BJ (cell line): ENCODE results near the gene RDH16. TPM values are rescaled to one million over a fixed set of nuclear protein-coding genes. Genes with fewer than 3 reads are reported as not detected.

Source experiments
- CTCF ChIA-PET: fragments of 350-600 bp; formaldehyde crosslinking; extraction: SDS; loops from one replicate; lab custom pipeline; 2021; ENCODE audit warnings: antibody characterized with exemption, inconsistent platforms; lab: Yijun Ruan, JAX
- POLR2A ChIA-PET: fragments of 300-600 bp; sonication (Branson Sonifier 250); formaldehyde crosslinking; extraction: SDS; loops from one replicate; lab custom pipeline; 2021; ENCODE audit warnings: antibody characterized with exemption; lab: Charles Lee
- DNase-seq: peaks from one replicate; pipeline ENCODE4 v3.0.0-alpha.2; 2011; ENCODE audit warnings: low read depth
- H3K27me3 ChIP-seq: 2 replicates; pipeline ENCODE4 v1.6.0; 2011; ENCODE audit warnings: low read length; ENCODE audit not compliant: control insufficient read depth, insufficient read depth
- H3K36me3 ChIP-seq: 2 replicates; pipeline ENCODE4 v1.5.1; 2011; ENCODE audit warnings: low read length; ENCODE audit not compliant: control insufficient read depth, insufficient read depth
- H3K4me3 ChIP-seq: 2 replicates; pipeline ENCODE4 v1.5.1; 2011; ENCODE audit warnings: low read depth, mild to moderate bottlenecking, control low read depth, low read length
- CTCF ChIP-seq: IDR thresholded peaks from 2 replicates; pipeline ENCODE4 v1.5.1; 2011; ENCODE audit warnings: low read depth, mild to moderate bottlenecking, control low read depth, inconsistent platforms, low read length, moderate library complexity; ENCODE audit not compliant: insufficient read depth
- polyA plus RNA-seq: library from polyadenylated mRNA; depleted of rRNA; stranded (reverse); fragments of >200 nt; gene quantifications from 2 replicates; pipeline ENCODE4 v1.2.3, GENCODE V29; 2011

Gene RDH16
- polyA plus RNA-seq, 1 experiment: 0.07 TPM

DNA sequence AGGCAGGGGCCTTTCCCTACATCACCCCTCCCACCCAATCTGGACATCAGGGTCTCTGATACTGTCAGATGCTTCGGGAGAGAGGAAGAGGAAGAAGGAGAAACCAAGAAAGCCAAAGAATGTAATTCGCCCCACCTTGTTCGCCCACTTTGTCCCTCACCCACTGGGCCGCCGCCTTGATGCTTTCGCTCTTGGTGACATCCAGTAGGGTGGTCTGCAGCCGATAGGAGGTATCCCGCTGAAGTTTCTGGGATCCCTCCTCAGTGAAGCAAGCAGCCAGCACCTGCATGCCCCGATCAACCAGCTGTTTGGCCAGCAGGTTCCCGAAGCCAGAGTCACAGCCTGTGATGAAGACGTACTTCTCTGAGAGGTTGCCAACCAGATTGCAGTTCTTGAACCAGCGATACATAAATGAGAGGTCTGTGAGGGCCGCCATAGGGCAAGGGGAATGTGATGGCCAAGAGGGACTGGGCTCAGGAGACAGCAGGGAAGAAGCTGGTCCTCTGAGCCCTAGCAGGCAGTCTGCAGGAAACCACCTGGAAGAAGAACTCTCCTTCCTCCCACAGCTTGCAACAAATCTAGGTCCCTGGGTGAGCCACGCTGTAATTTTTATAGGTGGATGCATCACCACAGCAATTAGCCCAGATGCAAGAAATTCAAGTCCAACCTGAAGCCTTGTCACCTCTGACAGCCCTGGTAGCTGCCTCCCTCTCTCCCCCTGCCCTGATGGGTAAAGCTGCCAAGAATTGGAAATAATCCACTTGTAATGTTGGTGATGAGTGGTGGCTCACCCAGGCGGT lies 23.4 kb downstream of the RDH16 start, which contains the start of gene SDR9C7:
TSS of gene SDR9C7 (minus strand) at position 583 of the 800 bp plus-strand sequence. CDS start at position 436, 147 bp downstream.
- DNase-seq: no peak
- Histone ChIP-seq H3K36me3 (no peaks in the 10 kb centered on the region), H3K27me3 (peaks cover 9% of the 10 kb centered on the region), H3K4me3 (no peak within 1 kb of the TSS)
- CTCF ChIA-PET: no interaction called here
- no peak for TF ChIP-seq CTCF
- POLR2A ChIA-PET: no interaction called here

- ChIA-PET CTCF (no interaction called here), POLR2A (no interaction called here)
- DNase-seq: no peak
- no peak for TF ChIP-seq CTCF
- peaks cover 10% of the 10 kb centered on the region for H3K27me3 ChIP-seq
- no peaks in the 10 kb centered on the region for H3K36me3 ChIP-seq
- H3K4me3 ChIP-seq: no peak overlapping the region
These were observed 24.5 kb downstream of the RDH16 start for GRCh38 chr12:56932867-56933266.

DNA sequence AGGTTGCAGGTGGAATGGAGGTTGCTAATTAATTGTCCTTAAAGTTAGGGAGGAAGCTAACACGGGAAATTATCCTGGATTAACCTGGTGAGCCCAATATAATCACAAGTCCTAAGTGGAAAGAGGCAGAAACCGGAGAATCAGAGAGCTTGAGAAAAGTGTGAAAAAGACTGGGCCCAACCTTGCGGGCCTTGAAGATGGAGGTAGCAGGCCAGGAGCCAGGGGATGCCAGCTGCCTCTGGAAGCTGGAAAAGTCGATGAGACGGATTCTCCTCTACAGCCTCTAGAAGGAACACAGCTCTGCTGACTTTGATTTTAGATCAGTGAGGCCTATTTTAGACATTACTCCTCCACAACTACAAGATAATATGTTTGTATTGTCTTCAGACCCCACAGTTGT lies 25.3 kb downstream of the RDH16 start:
- no peaks in the 10 kb centered on the region for H3K36me3 ChIP-seq
- TF ChIP-seq CTCF: no peak
- DNase-seq: no peak
- CTCF ChIA-PET: no interaction called here
- no peak overlapping the region for H3K4me3 ChIP-seq
- POLR2A ChIA-PET: no interaction called here
- H3K27me3 ChIP-seq: peaks cover 8% of the 10 kb centered on the region

GRCh38 chr12:56931474-56931978 lies 25.9 kb downstream of the RDH16 start:
- no peak for TF ChIP-seq CTCF
- CTCF ChIA-PET: no interaction called here
- Histone ChIP-seq H3K27me3 (peaks cover 8% of the 10 kb centered on the region), H3K4me3 (no peak overlapping the region), H3K36me3 (no peaks in the 10 kb centered on the region)
- DNase-seq: no peak
- POLR2A ChIA-PET: no interaction called here

GRCh38 chr12:56930241-56930640 lies 27.2 kb downstream of the RDH16 start:
- TF ChIP-seq CTCF: no peak
- no peak overlapping the region for H3K4me3 ChIP-seq
- no peak for DNase-seq
- POLR2A ChIA-PET: no interaction called here
- H3K36me3 ChIP-seq: no peaks in the 10 kb centered on the region
- CTCF ChIA-PET: no interaction called here
- peaks cover 9% of the 10 kb centered on the region for H3K27me3 ChIP-seq
